T follicular helper cell (primary cell): ENCODE results near the gene COL4A4.

Experiments
- DNase-seq: peaks from one replicate; pipeline ENCODE4 v3.0.0-alpha.2; 2020; ENCODE audit warnings: low read depth

COL4A4 gene

GRCh38 chr2:226981791-226982326 is 182.1 kb downstream of the COL4A4 start:
- no peak for DNase-seq

- no peak for DNase-seq
Observed at GRCh38 chr2:226979004-226979403, 185.0 kb downstream of the COL4A4 start.

DNA sequence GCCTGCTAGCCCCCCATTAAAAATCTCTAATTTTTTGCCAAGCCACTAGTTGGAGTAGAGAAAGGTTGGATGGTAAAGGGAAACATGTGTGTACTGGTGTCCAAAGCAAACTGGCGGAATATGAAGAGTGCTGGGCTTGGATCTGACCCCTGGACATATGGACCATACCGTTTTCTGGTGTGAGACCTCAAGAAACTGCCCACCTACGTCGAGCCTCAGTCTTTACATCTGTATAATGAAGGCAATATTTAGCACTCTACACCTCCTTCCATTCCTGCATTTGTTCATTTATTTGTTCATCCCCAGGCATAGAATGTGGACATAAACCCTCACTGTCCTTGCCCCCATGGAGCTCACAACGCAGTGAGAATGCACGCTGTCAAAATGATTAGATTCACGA is 185.7 kb downstream of the COL4A4 start:
- DNase-seq, result no peak

DNA sequence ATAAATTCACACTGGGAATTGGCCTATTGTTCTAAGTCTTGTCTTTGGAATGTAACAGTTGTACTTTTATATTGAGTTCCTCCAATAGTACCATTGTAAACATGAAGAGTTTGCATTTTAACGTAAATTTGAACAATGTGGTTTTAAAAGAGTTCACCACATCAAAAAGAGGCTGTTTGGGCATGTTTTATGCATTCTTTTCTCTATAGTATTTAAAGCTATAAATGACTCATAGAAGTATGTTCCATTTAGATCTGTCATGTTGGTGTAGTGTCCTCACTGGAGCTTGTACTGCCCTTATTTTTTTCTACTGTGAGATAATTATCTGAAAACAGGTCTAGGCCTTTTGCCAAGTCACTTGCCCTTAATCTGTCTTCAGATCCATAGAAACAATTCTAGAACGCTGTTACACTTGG is 186.2 kb downstream of the COL4A4 start:
- DNase-seq, result no peak

DNA sequence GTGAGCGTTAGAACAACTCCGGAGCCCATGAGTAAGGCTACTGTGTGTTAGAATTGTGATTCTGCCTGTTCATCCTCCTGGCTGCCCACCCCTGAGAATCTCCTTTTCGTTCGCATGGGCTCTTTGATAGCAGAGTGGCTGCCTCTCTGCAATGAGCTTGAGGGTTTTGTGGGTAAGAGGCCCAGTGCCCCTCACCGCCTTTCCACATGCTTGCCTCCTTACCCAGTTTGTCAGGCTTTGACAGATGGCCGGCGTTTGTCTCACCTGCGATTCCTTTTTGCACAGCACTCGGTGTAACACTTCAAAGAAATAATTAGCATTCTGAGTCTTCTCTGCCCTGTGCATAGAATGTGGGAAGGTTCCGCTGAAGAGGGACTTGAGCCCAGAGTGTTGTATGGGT is 190.2 kb downstream of the COL4A4 start:
- no peak for DNase-seq

GRCh38 chr2:226971770-226972169 is 192.2 kb downstream of the COL4A4 start:
- DNase-seq, result no peak

GRCh38 chr2:226971084-226971483 is 192.9 kb downstream of the COL4A4 start:
- no peak for DNase-seq

DNA sequence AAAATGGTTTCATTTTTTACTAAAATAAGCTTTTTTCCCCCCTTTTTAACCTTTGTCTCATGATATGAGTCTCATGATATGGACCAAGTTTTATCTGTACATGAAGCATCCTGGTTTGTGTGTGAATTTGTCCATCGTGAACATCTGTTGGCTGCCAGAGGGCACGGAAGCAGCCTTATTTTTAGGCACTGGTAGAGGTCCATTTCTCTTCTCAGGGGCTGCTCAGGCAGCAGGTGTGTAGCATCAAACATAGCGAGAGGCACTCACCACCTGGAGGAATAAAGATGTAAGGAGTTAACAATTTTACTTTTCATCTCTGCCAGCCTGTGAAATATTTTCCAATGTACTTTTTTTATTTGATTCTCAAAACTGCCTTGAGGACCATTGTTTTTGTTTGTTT is 193.6 kb downstream of the COL4A4 start:
- DNase-seq, result no peak

- DNase-seq, result no peak
Observed at GRCh38 chr2:226969417-226970080, 194.5 kb downstream of the COL4A4 start.

- DNase-seq, result no peak
Observed at GRCh38 chr2:226965376-226965775, 198.6 kb downstream of the COL4A4 start.

GRCh38 chr2:226963528-226963927 is 200.5 kb downstream of the COL4A4 start:
- DNase-seq, result no peak

GRCh38 chr2:226962176-226962773 is 201.7 kb downstream of the COL4A4 start:
- no peak for DNase-seq

GRCh38 chr2:226959418-226959817 is 204.6 kb downstream of the COL4A4 start:
- no peak for DNase-seq

- no peak for DNase-seq
Observed at GRCh38 chr2:226956659-226957058, 207.3 kb downstream of the COL4A4 start.

DNA sequence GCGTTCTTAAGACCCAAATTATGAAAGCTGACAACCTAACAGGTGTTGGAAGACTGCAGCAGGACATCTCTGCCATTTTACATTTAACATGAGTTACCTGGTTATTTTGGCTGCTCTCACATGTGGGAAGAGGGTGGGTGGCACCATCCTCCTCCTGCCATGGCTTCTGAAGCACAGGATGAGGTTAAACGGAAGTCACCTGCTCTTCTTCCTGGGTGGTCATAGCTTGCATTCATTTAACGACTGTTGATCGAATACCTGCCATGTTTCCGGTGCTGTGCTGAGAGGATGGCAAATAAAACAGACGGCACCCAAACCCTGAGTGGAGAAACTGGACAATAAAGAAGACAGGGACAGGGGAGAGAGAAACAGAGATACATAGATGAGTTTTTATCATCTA is 210.2 kb downstream of the COL4A4 start:
- DNase-seq, result no peak

DNA sequence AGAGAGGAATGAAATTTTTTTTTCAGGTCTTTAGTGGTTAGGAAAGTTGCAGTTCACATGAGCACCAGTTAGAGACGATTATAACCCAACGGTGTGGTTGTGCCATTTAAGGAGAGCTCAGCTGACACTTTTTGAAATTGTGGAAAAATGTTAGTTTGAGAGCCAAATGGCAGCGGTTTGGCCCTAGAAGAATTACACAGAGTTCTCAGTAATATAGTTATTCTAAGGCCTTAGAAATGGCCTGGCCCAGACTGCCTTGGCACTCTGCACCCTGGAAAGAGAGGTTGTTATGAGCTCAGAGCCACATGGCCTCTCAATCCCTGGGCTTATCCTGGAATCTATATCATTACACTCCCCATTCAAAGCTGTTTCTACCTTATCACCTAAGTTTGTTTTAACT is 210.8 kb downstream of the COL4A4 start:
- no peak for DNase-seq
